Natural killer cell (primary cell): ENCODE measurements around the gene FOXO3B. TPM values are rescaled to one million over a fixed set of nuclear protein-coding genes. Genes with fewer than 3 reads are reported as not detected.
"Not testable (repeated sequence)": the region's sequence is repeated elsewhere in the genome, so short reads cannot be mapped to it uniquely, and the experiment has no call there.

Experiments
- ATAC-seq, 3 donors: fragments of 150-1000 bp in 2 of 3; fragments of 200-7000 bp in 1 of 3; cut with Tn5 transposase; 1 replicate in 1 of 3; 2 replicates in 2 of 3; pipeline ENCODE4 v1.10.0; 2021; ENCODE audit warnings: mild to moderate bottlenecking in 2 of 3, moderate library complexity in 2 of 3
- DNase-seq, 2 donors: peaks; one replicate each; pipeline versions ENCODE4 v3.0.0 to v3.0.0-alpha.2; 2013 to 2021; ENCODE audit warnings: mixed read lengths in 1 of 2
- H3K27ac ChIP-seq: one replicate; pipeline ENCODE4 v1.5.1; 2013; ENCODE audit warnings: mild to moderate bottlenecking, low read length
- H3K27me3 ChIP-seq: one replicate; pipeline ENCODE4 v1.6.1; 2013; ENCODE audit warnings: low read length; ENCODE audit not compliant: control insufficient read depth, insufficient read depth
- H3K36me3 ChIP-seq: one replicate; pipeline ENCODE4 v1.6.1; 2013; ENCODE audit warnings: low read length; ENCODE audit not compliant: control insufficient read depth, insufficient read depth
- H3K4me1 ChIP-seq: one replicate; pipeline ENCODE4 v1.6.1; 2013; ENCODE audit warnings: low read length; ENCODE audit not compliant: control insufficient read depth, insufficient read depth
- H3K4me3 ChIP-seq: one replicate; pipeline ENCODE4 v1.5.1; 2013; ENCODE audit warnings: low read length
- H3K9me3 ChIP-seq: one replicate; pipeline ENCODE4 v1.6.1; 2013; ENCODE audit warnings: low read length; ENCODE audit not compliant: control insufficient read depth, insufficient read depth
- H3K27ac Mint-ChIP-seq, 2 donors: one replicate each; pipeline ENCODE4 v1.8.0; 2022; ENCODE audit warnings: mild to moderate bottlenecking in 2 of 2, mixed read lengths in 2 of 2, moderate library complexity in 1 of 2
- H3K27me3 Mint-ChIP-seq, 2 donors: one replicate each; pipeline ENCODE4 v1.8.0; 2022; ENCODE audit warnings: low read depth in 2 of 2, mixed read lengths in 2 of 2
- H3K36me3 Mint-ChIP-seq: one replicate; pipeline ENCODE4 v1.8.0; 2022; ENCODE audit warnings: mixed read lengths
- H3K4me1 Mint-ChIP-seq, 2 donors: one replicate each; pipeline ENCODE4 v1.8.0; 2022; ENCODE audit warnings: mixed read lengths in 2 of 2
- H3K4me3 Mint-ChIP-seq: one replicate; pipeline ENCODE4 v1.8.0; 2022; ENCODE audit warnings: mild to moderate bottlenecking, moderate library complexity, mixed read lengths
- H3K9me3 Mint-ChIP-seq, 2 donors: one replicate each; pipeline ENCODE4 v1.8.0; 2022; ENCODE audit warnings: mixed read lengths in 2 of 2
- WGBS: methylation state at CpG from one replicate; pipeline ENCODE4 v1.1.7; 2013; ENCODE audit warnings: missing lambda C conversion rate; ENCODE audit not compliant: insufficient coverage; 5-methylcytosine and 5-hydroxymethylcytosine counted together
- intact Hi-C: fragments of 100-400 bp; cut with micrococcal nuclease; formaldehyde crosslinking; loops from one replicate; pipeline ENCODE4 v1.14.2; 2022
- total RNA-seq, 4 donors: library from RNA; stranded (reverse); fragments of 120-200 nt in 1 of 4; gene quantifications; one replicate each; pipeline versions ENCODE4 v1.2.3 to v1.2.4, GENCODE V29; 2013 to 2022

FOXO3B gene
- total RNA-seq, 3 donors from 2014 or later (not counting 1 experiment from before 2014, with no cell fraction given), result 3.2 to 5.2 (median 3.6) TPM

DNA sequence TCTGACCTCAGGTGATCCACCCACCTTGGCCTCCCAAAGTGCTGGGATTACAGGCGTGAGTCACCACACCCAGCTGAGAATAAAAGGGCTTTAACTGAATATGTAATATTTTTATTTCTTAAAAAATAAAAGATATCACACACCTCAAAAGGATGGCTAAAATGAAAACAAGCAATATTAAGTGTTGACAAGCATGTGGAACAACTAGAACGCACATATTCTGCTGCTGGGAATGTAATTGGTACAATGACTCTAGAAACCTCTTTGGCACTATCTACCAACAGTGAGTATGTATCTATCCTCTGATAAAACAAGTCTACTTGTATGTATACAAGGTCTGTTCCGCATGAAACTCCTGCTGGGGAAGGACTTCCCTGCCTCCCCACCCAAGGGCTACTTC is 5.2 kb downstream of the FOXO3B start:
- intact Hi-C loops, H3K9me3 Mint-ChIP-seq, ATAC-seq, H3K27ac ChIP-seq, H3K36me3 Mint-ChIP-seq, H3K4me1 Mint-ChIP-seq, H3K27me3 ChIP-seq, H3K4me3 Mint-ChIP-seq, H3K9me3 ChIP-seq, H3K27me3 Mint-ChIP-seq, H3K4me3 ChIP-seq, DNase-seq, H3K4me1 ChIP-seq, H3K27ac Mint-ChIP-seq, H3K36me3 ChIP-seq: not testable (repeated sequence)
- WGBS, result 100% methylated on average over 2 of the region's 3 CpGs

DNA sequence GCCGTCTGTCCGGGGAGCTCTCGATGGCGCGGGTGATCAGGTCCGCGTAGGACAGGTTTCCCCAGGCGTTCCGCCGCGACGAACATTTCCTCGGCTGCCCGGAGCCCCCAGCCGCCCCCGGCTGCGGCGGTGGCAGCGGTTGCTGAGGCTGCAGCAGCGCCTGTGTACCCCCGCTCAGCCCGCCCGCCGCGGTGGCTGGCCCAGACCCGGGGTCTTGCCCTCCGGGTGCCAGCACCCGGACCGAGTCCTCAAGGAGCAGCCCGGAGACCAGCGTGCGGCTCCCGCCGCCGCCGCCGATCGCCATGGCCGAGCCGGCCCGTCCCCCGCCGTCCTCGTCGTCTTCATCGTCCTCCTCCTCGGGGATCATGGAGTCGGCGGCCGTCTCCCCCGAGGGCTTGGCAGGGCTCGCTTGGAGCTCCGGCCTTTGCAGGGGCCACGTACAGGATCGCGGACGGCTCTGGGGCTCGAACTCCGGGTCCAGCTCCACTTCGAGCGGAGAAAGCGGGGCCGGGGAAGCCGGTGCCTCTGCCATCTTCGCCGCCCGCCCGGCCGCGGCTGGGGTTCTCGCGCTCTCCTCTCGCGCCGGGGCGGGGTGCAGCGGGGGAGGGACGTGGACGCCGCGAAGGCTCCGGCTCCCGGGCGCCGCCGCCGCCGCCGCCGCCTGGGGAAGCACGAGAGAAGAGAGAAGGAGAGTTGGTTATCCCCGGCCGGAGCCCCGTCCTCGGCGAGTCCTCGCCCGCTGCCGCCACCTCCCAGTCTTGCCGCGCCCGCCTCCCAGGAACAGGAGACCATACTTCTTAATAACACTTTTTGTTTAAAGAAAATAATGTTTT is 9.5 kb downstream of the FOXO3B start:
- DNase-seq, H3K27me3 Mint-ChIP-seq, H3K9me3 Mint-ChIP-seq, H3K36me3 Mint-ChIP-seq, H3K36me3 ChIP-seq, H3K27ac ChIP-seq, intact Hi-C loops, H3K4me3 Mint-ChIP-seq, H3K9me3 ChIP-seq, H3K27ac Mint-ChIP-seq, H3K4me1 ChIP-seq, H3K4me1 Mint-ChIP-seq, H3K4me3 ChIP-seq, H3K27me3 ChIP-seq: not testable (repeated sequence)
- 99% methylated on average over 36 of the region's 102 CpGs for WGBS
- peak in 2 of 3 donors; percentile 40 to 60 for ATAC-seq

- H3K4me3 Mint-ChIP-seq, DNase-seq, H3K4me1 ChIP-seq, H3K36me3 Mint-ChIP-seq, H3K9me3 Mint-ChIP-seq, H3K9me3 ChIP-seq, ATAC-seq, H3K27me3 Mint-ChIP-seq, H3K4me1 Mint-ChIP-seq, H3K27ac ChIP-seq, intact Hi-C loops, H3K4me3 ChIP-seq, H3K27me3 ChIP-seq, H3K27ac Mint-ChIP-seq, H3K36me3 ChIP-seq: not testable (repeated sequence)
- 100% methylated on average over 1 of the region's 1 CpG for WGBS
Measured at GRCh38 chr17:18668625-18669024, 13.5 kb downstream of the FOXO3B start.

GRCh38 chr17:18667535-18667934 is 14.6 kb downstream of the FOXO3B start:
- H3K27me3 ChIP-seq, intact Hi-C loops, H3K4me1 ChIP-seq, H3K27me3 Mint-ChIP-seq, ATAC-seq, H3K9me3 ChIP-seq, H3K36me3 ChIP-seq, H3K27ac ChIP-seq, H3K4me3 Mint-ChIP-seq, H3K27ac Mint-ChIP-seq, DNase-seq, H3K4me3 ChIP-seq, H3K4me1 Mint-ChIP-seq: not testable (repeated sequence)
- 100% methylated on average over 3 of the region's 3 CpGs for WGBS
- peaks cover 5 to 10% of the 10 kb centered on the region in 2 donors for H3K9me3 Mint-ChIP-seq
- H3K36me3 Mint-ChIP-seq, result peaks cover 13% of the 10 kb centered on the region

GRCh38 chr17:18666326-18666725 is 15.8 kb downstream of the FOXO3B start:
- H3K9me3 ChIP-seq, DNase-seq: not testable (repeated sequence)

GRCh38 chr17:18661924-18662624 is 20.0 kb downstream of the FOXO3B start:
- H3K4me1 Mint-ChIP-seq, H3K4me3 Mint-ChIP-seq, H3K27ac Mint-ChIP-seq, DNase-seq, ATAC-seq, H3K4me1 ChIP-seq, H3K9me3 ChIP-seq, H3K27me3 ChIP-seq, H3K27ac ChIP-seq, intact Hi-C loops, H3K27me3 Mint-ChIP-seq, H3K4me3 ChIP-seq, H3K36me3 ChIP-seq: not testable (repeated sequence)
- 100% methylated on average over 1 of the region's 5 CpGs for WGBS
- peaks cover 8 to 10% of the 10 kb centered on the region in 2 donors for H3K9me3 Mint-ChIP-seq
- H3K36me3 Mint-ChIP-seq, result peaks cover 20% of the 10 kb centered on the region

More at GRCh38 chr17:18666326-18666725, 15.8 kb downstream of the FOXO3B start:
- H3K36me3 ChIP-seq, H3K27ac ChIP-seq, H3K27me3 ChIP-seq, H3K27ac Mint-ChIP-seq, ATAC-seq, H3K4me3 Mint-ChIP-seq, H3K4me3 ChIP-seq, intact Hi-C loops, H3K4me1 Mint-ChIP-seq, H3K4me1 ChIP-seq, H3K27me3 Mint-ChIP-seq: not testable (repeated sequence)
- Mint-ChIP-seq H3K9me3 (peaks cover 8 to 10% of the 10 kb centered on the region in 2 donors), H3K36me3 (peaks cover 20% of the 10 kb centered on the region)
- WGBS, result no CpG with 5 or more reads among the region's 2 CpGs

GRCh38 chr17:18650094-18650493 is 32.0 kb downstream of the FOXO3B start:
- H3K27ac Mint-ChIP-seq, intact Hi-C loops, H3K27ac ChIP-seq, DNase-seq, H3K9me3 Mint-ChIP-seq, H3K27me3 ChIP-seq, H3K36me3 Mint-ChIP-seq, H3K4me1 ChIP-seq, H3K4me3 Mint-ChIP-seq, H3K9me3 ChIP-seq, H3K4me3 ChIP-seq, H3K4me1 Mint-ChIP-seq, H3K36me3 ChIP-seq: not testable (repeated sequence)
- WGBS, result 78% methylated on average over 23 of the region's 23 CpGs
- peak; percentile 32 to 60 (median 57) for ATAC-seq
- H3K27me3 Mint-ChIP-seq, result peaks cover 4 to 18% of the 10 kb centered on the region in 2 donors
